Caco-2 (cell line): ENCODE measurements around the gene INO80C. TPM values are rescaled to one million over a fixed set of nuclear protein-coding genes. Genes with fewer than 3 reads are reported as not detected.

Experiments
- BruUV-seq: library from RNA; stranded (reverse); fragments of 400-500 nt; replicated peaks from 2 replicates; lab custom pipeline; 2021; lab: Mats Ljungman, UMichigan
- CTCF ChIA-PET: fragments of 300-600 bp; sonication (Branson Sonifier 250); formaldehyde crosslinking; loops from one replicate; lab custom pipeline; 2022; ENCODE audit warnings: antibody characterized with exemption; lab: Charles Lee
- POLR2A ChIA-PET: fragments of 300-600 bp; sonication (Branson Sonifier 250); formaldehyde crosslinking; loops from one replicate; lab custom pipeline; 2022; ENCODE audit warnings: antibody characterized with exemption; lab: Charles Lee
- DNase-seq, 2 experiments: peaks; one replicate each; pipeline versions ENCODE4 v3.0.0 to v3.0.0-alpha.2; 2020 to 2022
- H3K27me3 ChIP-seq: replicated peaks from 2 replicates; pipeline ENCODE4 v1.6.0; 2011; ENCODE audit warnings: low read length; ENCODE audit not compliant: control insufficient read depth, insufficient read depth
- H3K36me3 ChIP-seq: 2 replicates; pipeline ENCODE4 v1.5.1; 2011; ENCODE audit warnings: low read length; ENCODE audit not compliant: control insufficient read depth, insufficient read depth
- H3K4me1 ChIP-seq: fragments of 250-450 bp; sonication (Bioruptor Pico); 2 replicates; pipeline ENCODE4 v1.5.1; 2020; ENCODE audit warnings: mild to moderate bottlenecking
- H3K4me3 ChIP-seq: 2 replicates; pipeline ENCODE4 v1.5.1; 2011; ENCODE audit warnings: low read depth, mild to moderate bottlenecking, control low read depth, low read length
- H3K9me3 ChIP-seq: fragments of 250-450 bp; sonication (Bioruptor Pico); 2 replicates; pipeline ENCODE4 v1.5.1; 2020; ENCODE audit warnings: mild to moderate bottlenecking, moderate library complexity
- H3K27ac Mint-ChIP-seq: one replicate; pipeline ENCODE4 v1.8.0; 2022; ENCODE audit warnings: mixed read lengths; ENCODE audit not compliant: unreplicated experiment
- H3K27me3 Mint-ChIP-seq: one replicate; pipeline ENCODE4 v1.8.0; 2022; ENCODE audit warnings: mixed read lengths; ENCODE audit not compliant: insufficient read depth, unreplicated experiment
- H3K36me3 Mint-ChIP-seq: one replicate; pipeline ENCODE4 v1.8.0; 2022; ENCODE audit warnings: mild to moderate bottlenecking, mixed read lengths; ENCODE audit not compliant: insufficient read depth, unreplicated experiment
- H3K4me1 Mint-ChIP-seq: one replicate; pipeline ENCODE4 v1.8.0; 2022; ENCODE audit warnings: low read depth, mixed read lengths; ENCODE audit not compliant: unreplicated experiment
- H3K4me3 Mint-ChIP-seq: one replicate; pipeline ENCODE4 v1.8.0; 2022; ENCODE audit warnings: mild to moderate bottlenecking, moderate library complexity, mixed read lengths; ENCODE audit not compliant: unreplicated experiment
- H3K9me3 Mint-ChIP-seq: one replicate; pipeline ENCODE4 v1.8.0; 2022; ENCODE audit warnings: mixed read lengths; ENCODE audit not compliant: unreplicated experiment
- CTCF ChIP-seq, 2 experiments: fragments of 200-600 bp in 1 of 2; IDR thresholded peaks; 1 replicate in 1 of 2; 2 replicates in 1 of 2; pipeline versions ENCODE4 v1.5.1 to v1.8.0; 2011 to 2022; ENCODE audit warnings: antibody characterized with exemption in 1 of 2, control low read depth in 1 of 2, inconsistent platforms in 1 of 2, low read depth in 1 of 2, low read length in 1 of 2, mild to moderate bottlenecking in 1 of 2, moderate library complexity in 1 of 2; ENCODE audit not compliant: insufficient read depth in 1 of 2, severe bottlenecking in 1 of 2, unreplicated experiment in 1 of 2
- intact Hi-C: fragments of 100-400 bp; cut with micrococcal nuclease; formaldehyde crosslinking; loops from one replicate; pipeline ENCODE4 v1.10.0; 2022; ENCODE audit not compliant: unreplicated experiment
- total RNA-seq: library from RNA; stranded (reverse); gene quantifications from 2 replicates; pipeline ENCODE4 v1.2.3, GENCODE V29; 2022

The INO80C gene
- total RNA-seq, 1 experiment from 2014 or later = 26.6 TPM

- no peaks in the 10 kb centered on the region; the same call in 1 of the 2 replicates for H3K4me1 ChIP-seq
- DNase-seq = no peak
- H3K27me3 ChIP-seq = no peaks in the 10 kb centered on the region
- no peaks in the 10 kb centered on the region for H3K9me3 Mint-ChIP-seq
- H3K4me3 ChIP-seq = no peak overlapping the region
- peaks cover 12% of the 10 kb centered on the region for H3K36me3 Mint-ChIP-seq
- no peaks in the 10 kb centered on the region for H3K36me3 ChIP-seq
- no peak overlapping the region for H3K27ac Mint-ChIP-seq
- ChIA-PET POLR2A (no interaction called here), CTCF (no interaction called here)
- intact Hi-C loops = no loop called here
- no peak overlapping the region for H3K4me3 Mint-ChIP-seq
- BruUV-seq = no TSS peak
- TF ChIP-seq CTCF (IDR thresholded peaks at IDR 0.05; ENCODE audit: insufficient read depth in 1 of 2, low read depth in 1 of 2, low read length in 1 of 2, severe bottlenecking in 1 of 2, unreplicated experiment in 1 of 2) = no peak
- no peaks in the 10 kb centered on the region for H3K9me3 ChIP-seq
- no peaks in the 10 kb centered on the region for H3K27me3 Mint-ChIP-seq
- peaks cover 7% of the 10 kb centered on the region for H3K4me1 Mint-ChIP-seq
These were observed 24.2 kb downstream of the INO80C start for GRCh38 chr18:35473562-35473961.

- intact Hi-C loops = no loop called here
- no peaks in the 10 kb centered on the region for H3K36me3 ChIP-seq
- DNase-seq = no peak
- ChIA-PET CTCF (no interaction called here), POLR2A (no interaction called here)
- no peaks in the 10 kb centered on the region for H3K9me3 ChIP-seq
- BruUV-seq = no TSS peak
- H3K27me3 ChIP-seq = no peaks in the 10 kb centered on the region
- H3K4me3 ChIP-seq = no peak overlapping the region
- Mint-ChIP-seq H3K4me3 (no peak overlapping the region), H3K27ac (no peak overlapping the region), H3K9me3 (no peaks in the 10 kb centered on the region), H3K27me3 (no peaks in the 10 kb centered on the region), H3K36me3 (peaks cover 12% of the 10 kb centered on the region), H3K4me1 (peaks cover 7% of the 10 kb centered on the region)
- no peak for TF ChIP-seq CTCF (IDR thresholded peaks at IDR 0.05; ENCODE audit: insufficient read depth in 1 of 2, low read depth in 1 of 2, low read length in 1 of 2, severe bottlenecking in 1 of 2, unreplicated experiment in 1 of 2)
- no peaks in the 10 kb centered on the region for H3K4me1 ChIP-seq
These were observed 27.3 kb downstream of the INO80C start for GRCh38 chr18:35470435-35470834.

GRCh38 chr18:35469725-35470124, 28.0 kb downstream of the INO80C start:
- H3K36me3 ChIP-seq = no peaks in the 10 kb centered on the region
- H3K4me3 ChIP-seq = no peak overlapping the region
- no peaks in the 10 kb centered on the region for H3K9me3 Mint-ChIP-seq
- H3K4me3 Mint-ChIP-seq = no peak overlapping the region
- no TSS peak for BruUV-seq
- H3K9me3 ChIP-seq = no peaks in the 10 kb centered on the region
- H3K27me3 ChIP-seq = no peaks in the 10 kb centered on the region
- peaks cover 12% of the 10 kb centered on the region for H3K36me3 Mint-ChIP-seq
- intact Hi-C loops = no loop called here
- CTCF ChIA-PET = no interaction called here
- H3K27me3 Mint-ChIP-seq = no peaks in the 10 kb centered on the region
- POLR2A ChIA-PET = no interaction called here
- peak overlapping the region; percentile 26 for H3K27ac Mint-ChIP-seq
- no peak for DNase-seq
- H3K4me1 ChIP-seq = no peaks in the 10 kb centered on the region
- no peak for TF ChIP-seq CTCF (IDR thresholded peaks at IDR 0.05; ENCODE audit: insufficient read depth in 1 of 2, low read depth in 1 of 2, low read length in 1 of 2, severe bottlenecking in 1 of 2, unreplicated experiment in 1 of 2)
- H3K4me1 Mint-ChIP-seq = peaks cover 7% of the 10 kb centered on the region
